Duodenal mucosa (tissue), 2 donors: Measurements from ENCODE around the gene ZNF740.

Experiments
- H3K27ac ChIP-seq: one replicate; pipeline ENCODE4 v1.7.0; 2013; ENCODE audit warnings: low read depth, low read length
- H3K27me3 ChIP-seq, 2 donors: one replicate each; pipeline ENCODE4 v1.7.0; 2013; ENCODE audit warnings: low read length in 2 of 2, control low read depth in 1 of 2; ENCODE audit not compliant: insufficient read depth in 2 of 2, control insufficient read depth in 1 of 2
- H3K36me3 ChIP-seq, 2 donors: one replicate each; pipeline ENCODE4 v1.7.0; 2013; ENCODE audit warnings: low read length in 2 of 2, control low read depth in 1 of 2; ENCODE audit not compliant: insufficient read depth in 2 of 2, control insufficient read depth in 1 of 2
- H3K4me1 ChIP-seq, 2 donors: one replicate each; pipeline ENCODE4 v1.7.0; 2013; ENCODE audit warnings: low read length in 2 of 2, control low read depth in 1 of 2; ENCODE audit not compliant: insufficient read depth in 2 of 2, control insufficient read depth in 1 of 2
- H3K4me3 ChIP-seq, 2 donors: one replicate each; pipeline ENCODE4 v1.7.0; 2013; ENCODE audit warnings: low read length in 2 of 2, low read depth in 1 of 2
- H3K9ac ChIP-seq, 2 donors: one replicate each; pipeline ENCODE4 v1.7.0; 2013; ENCODE audit warnings: low read length in 2 of 2, low read depth in 1 of 2
- H3K9me3 ChIP-seq, 2 donors: one replicate each; pipeline ENCODE4 v1.7.0; 2013; ENCODE audit warnings: low read length in 2 of 2, control low read depth in 1 of 2; ENCODE audit not compliant: control insufficient read depth in 1 of 2

The ZNF740 gene

GRCh38 chr12:53181935-53182334 lies 1.4 kb downstream of the ZNF740 start:
- Histone ChIP-seq H3K4me3 (peak overlapping the region; percentile 86 to 92), H3K36me3 (peaks cover 39 to 45% of the 10 kb centered on the region in 2 donors), H3K9ac (no peak overlapping the region), H3K27ac (no peak overlapping the region), H3K4me1 (peaks cover 28 to 37% of the 10 kb centered on the region in 2 donors), H3K27me3 (no peaks in the 10 kb centered on the region), H3K9me3 (no peaks in the 10 kb centered on the region)

- H3K9ac ChIP-seq: peak overlapping the region in 1 of 2 donors; percentile 24
- peaks cover 48 to 55% of the 10 kb centered on the region in 2 donors for H3K36me3 ChIP-seq
- peak overlapping the region; percentile 41 to 86 for H3K4me3 ChIP-seq
- no peaks in the 10 kb centered on the region for H3K27me3 ChIP-seq
- no peaks in the 10 kb centered on the region for H3K9me3 ChIP-seq
- peaks cover 28 to 37% of the 10 kb centered on the region in 2 donors for H3K4me1 ChIP-seq
- H3K27ac ChIP-seq: no peak overlapping the region
Measured at GRCh38 chr12:53182903-53183302, 2.4 kb downstream of the ZNF740 start.

GRCh38 chr12:53184828-53185227 lies 4.3 kb downstream of the ZNF740 start:
- Histone ChIP-seq H3K9ac (no peak overlapping the region), H3K27me3 (no peaks in the 10 kb centered on the region), H3K27ac (no peak overlapping the region), H3K36me3 (peaks cover 51 to 66% of the 10 kb centered on the region in 2 donors), H3K4me1 (peaks cover 25 to 30% of the 10 kb centered on the region in 2 donors), H3K9me3 (no peaks in the 10 kb centered on the region), H3K4me3 (no peak overlapping the region)

- Histone ChIP-seq H3K27ac (no peak overlapping the region), H3K27me3 (no peaks in the 10 kb centered on the region), H3K36me3 (peaks cover 51 to 66% of the 10 kb centered on the region in 2 donors), H3K4me1 (peaks cover 24 to 29% of the 10 kb centered on the region in 2 donors), H3K9me3 (no peaks in the 10 kb centered on the region), H3K9ac (no peak overlapping the region), H3K4me3 (no peak overlapping the region)
Measured at GRCh38 chr12:53185582-53186153, 5.1 kb downstream of the ZNF740 start.

GRCh38 chr12:53186745-53187144 lies 6.2 kb downstream of the ZNF740 start:
- Histone ChIP-seq H3K27ac (no peak overlapping the region), H3K4me3 (no peak overlapping the region), H3K9me3 (no peaks in the 10 kb centered on the region), H3K4me1 (peaks cover 16 to 21% of the 10 kb centered on the region in 2 donors), H3K27me3 (no peaks in the 10 kb centered on the region), H3K36me3 (peaks cover 57 to 74% of the 10 kb centered on the region in 2 donors), H3K9ac (no peak overlapping the region)

- Histone ChIP-seq H3K4me3 (no peak overlapping the region), H3K27me3 (no peaks in the 10 kb centered on the region), H3K36me3 (peaks cover 52 to 74% of the 10 kb centered on the region in 2 donors), H3K27ac (no peak overlapping the region), H3K9ac (no peak overlapping the region), H3K4me1 (peaks cover 10 to 16% of the 10 kb centered on the region in 2 donors), H3K9me3 (no peaks in the 10 kb centered on the region)
Measured at GRCh38 chr12:53187145-53187899, 6.8 kb downstream of the ZNF740 start.

- Histone ChIP-seq H3K27me3 (no peaks in the 10 kb centered on the region), H3K27ac (no peak overlapping the region), H3K4me1 (no peaks in the 10 kb centered on the region), H3K9me3 (no peaks in the 10 kb centered on the region), H3K4me3 (no peak overlapping the region), H3K9ac (no peak overlapping the region), H3K36me3 (peaks cover 35 to 56% of the 10 kb centered on the region in 2 donors)
Measured at GRCh38 chr12:53190108-53190729, 9.7 kb downstream of the ZNF740 start.

GRCh38 chr12:53191096-53191884 lies 10.8 kb downstream of the ZNF740 start:
- Histone ChIP-seq H3K36me3 (peaks cover 24 to 50% of the 10 kb centered on the region in 2 donors), H3K27ac (no peak overlapping the region), H3K4me3 (no peak overlapping the region), H3K27me3 (no peaks in the 10 kb centered on the region), H3K4me1 (no peaks in the 10 kb centered on the region), H3K9me3 (no peaks in the 10 kb centered on the region), H3K9ac (no peak overlapping the region)

- Histone ChIP-seq H3K4me3 (no peak overlapping the region), H3K9me3 (no peaks in the 10 kb centered on the region), H3K9ac (no peak overlapping the region), H3K4me1 (peaks cover 0 to 5% of the 10 kb centered on the region in 2 donors), H3K36me3 (peaks cover 17 to 42% of the 10 kb centered on the region in 2 donors), H3K27me3 (no peaks in the 10 kb centered on the region), H3K27ac (no peak overlapping the region)
Measured at GRCh38 chr12:53191885-53192530, 11.5 kb downstream of the ZNF740 start.
